HepG2 (cell line): ENCODE data around the gene NOTUM. TPM values are rescaled to one million over a fixed set of nuclear protein-coding genes. Genes with fewer than 3 reads are reported as not detected.

Experiments
- DBP ChIP-seq: sonication (generic); formaldehyde crosslinking; IDR thresholded peaks from 2 replicates; pipeline ENCODE4 v1.4.0; 2020; ENCODE audit warnings: missing genetic modification reagents; ENCODE audit errors: not compliant biosample characterization
- DPF2 ChIP-seq: sonication (generic); formaldehyde crosslinking; IDR thresholded peaks from 2 replicates; pipeline ENCODE4 v1.4.0; 2020; ENCODE audit warnings: mild to moderate bottlenecking, low read depth, missing genetic modification reagents, borderline replicate concordance
- ELF1 ChIP-seq: sonication (generic); formaldehyde crosslinking; IDR thresholded peaks from 2 replicates; pipeline ENCODE4 v1.4.0; 2020; ENCODE audit warnings: missing genetic modification reagents
- JUNB ChIP-seq: sonication (generic); formaldehyde crosslinking; IDR thresholded peaks from 2 replicates; pipeline ENCODE4 v1.8.0; 2022; ENCODE audit warnings: missing genetic modification reagents, mild to moderate bottlenecking, borderline replicate concordance
- KLF9 ChIP-seq: IDR thresholded peaks from 2 replicates; pipeline ENCODE4 v1.6.1; 2016; ENCODE audit warnings: low read depth
- MATR3 ChIP-seq: sonication (generic); formaldehyde crosslinking; IDR thresholded peaks from 2 replicates; pipeline ENCODE4 v1.4.0; 2020; ENCODE audit warnings: missing genetic modification reagents
- MAZ ChIP-seq, 2 experiments: sonication (generic) in 1 of 2; formaldehyde crosslinking in 1 of 2; IDR thresholded peaks; 2 replicates each; pipeline versions ENCODE4 v1.5.0 to v1.6.1; 2012 to 2020; ENCODE audit warnings: low read depth in 2 of 2, mild to moderate bottlenecking in 2 of 2, borderline replicate concordance in 1 of 2, improper control_type of control experiment in 1 of 2, low read length in 1 of 2, missing genetic modification reagents in 1 of 2, moderate library complexity in 1 of 2
- MTERF4 ChIP-seq: sonication (generic); formaldehyde crosslinking; IDR thresholded peaks from 2 replicates; pipeline ENCODE4 v1.8.0; 2023; ENCODE audit warnings: mild to moderate bottlenecking, missing genetic modification reagents
- NCOA5 ChIP-seq: sonication (generic); formaldehyde crosslinking; IDR thresholded peaks from 2 replicates; pipeline ENCODE4 v1.4.0; 2020; ENCODE audit warnings: missing genetic modification reagents
- NKX3-1 ChIP-seq: sonication (generic); formaldehyde crosslinking; IDR thresholded peaks from 2 replicates; pipeline ENCODE4 v1.5.0; 2020; ENCODE audit warnings: missing genetic modification reagents
- NONO ChIP-seq, 2 experiments: fragments of 450-650 bp in 1 of 2; sonication (generic) in 1 of 2; formaldehyde crosslinking in 1 of 2; IDR thresholded peaks in 1 of 2; conservative IDR thresholded peaks in 1 of 2; 2 replicates each; pipeline versions ENCODE4 v1.6.1 to v1.8.0; 2017 to 2022; ENCODE audit warnings: mild to moderate bottlenecking in 1 of 2, missing genetic modification reagents in 1 of 2, moderate library complexity in 1 of 2
- NPAS2 ChIP-seq: sonication (generic); formaldehyde crosslinking; IDR thresholded peaks from 2 replicates; pipeline ENCODE4 v1.8.0; 2022; ENCODE audit warnings: mild to moderate bottlenecking, missing genetic modification reagents, borderline replicate concordance
- RARA ChIP-seq: IDR thresholded peaks from 2 replicates; pipeline ENCODE4 v1.6.1; 2016; ENCODE audit warnings: missing genetic modification reagents, missing compliant biosample characterization
- RFX5 ChIP-seq: IDR thresholded peaks from 2 replicates; pipeline ENCODE4 v1.6.1; 2011; ENCODE audit warnings: low read depth, low read length, improper control_type of control experiment
- SNAPC5 ChIP-seq: sonication (generic); formaldehyde crosslinking; IDR thresholded peaks from 2 replicates; pipeline ENCODE4 v1.8.1; 2023; ENCODE audit warnings: mild to moderate bottlenecking, missing genetic modification reagents, borderline replicate concordance
- SRF ChIP-seq: IDR thresholded peaks from 2 replicates; pipeline ENCODE4 v1.6.1; 2011; ENCODE audit warnings: mild to moderate bottlenecking, low read depth, low read length, moderate library complexity
- TBP ChIP-seq: sonication (generic); formaldehyde crosslinking; IDR thresholded peaks from 2 replicates; pipeline ENCODE4 v1.5.0; 2020; ENCODE audit warnings: missing genetic modification reagents
- TERF1 ChIP-seq: sonication (generic); formaldehyde crosslinking; IDR thresholded peaks from 2 replicates; pipeline ENCODE4 v1.8.0; 2022; ENCODE audit warnings: mild to moderate bottlenecking, missing genetic modification reagents, moderate library complexity
- XBP1 ChIP-seq: sonication (generic); formaldehyde crosslinking; IDR thresholded peaks from 2 replicates; pipeline ENCODE4 v1.5.0; 2020; ENCODE audit warnings: missing genetic modification reagents
- ZBTB7B ChIP-seq: sonication (generic); formaldehyde crosslinking; IDR thresholded peaks from 2 replicates; pipeline ENCODE4 v1.4.0; 2020; ENCODE audit warnings: missing genetic modification reagents
- ZKSCAN1 ChIP-seq: fragments of 150-350 bp; IDR thresholded peaks from 2 replicates; pipeline ENCODE4 v1.6.1; 2014; ENCODE audit warnings: low read length
- ZNF383 ChIP-seq: sonication (generic); formaldehyde crosslinking; IDR thresholded peaks from 2 replicates; pipeline ENCODE4 v1.4.0; 2020; ENCODE audit warnings: missing genetic modification reagents, mild to moderate bottlenecking, borderline replicate concordance
- ZNF549 ChIP-seq: sonication (generic); formaldehyde crosslinking; IDR thresholded peaks from 2 replicates; pipeline ENCODE4 v1.5.0; 2020; ENCODE audit warnings: missing genetic modification reagents
- ZNF597 ChIP-seq: sonication (generic); formaldehyde crosslinking; IDR thresholded peaks from 2 replicates; pipeline ENCODE4 v1.5.0; 2020; ENCODE audit warnings: missing genetic modification reagents
- ZNF75D ChIP-seq: sonication (generic); formaldehyde crosslinking; IDR thresholded peaks from 2 replicates; pipeline ENCODE4 v1.8.1; 2023; ENCODE audit warnings: missing genetic modification reagents, mild to moderate bottlenecking, borderline replicate concordance
- polyA plus RNA-seq, 8 experiments: library from polyadenylated mRNA; depleted of rRNA in 3 of 8; stranded (reverse) in 7 of 8; unstranded in 1 of 8; fragments of >200 nt; fragmentation: Illumina TruSeq in 4 of 8; extraction: Trizol in 4 of 8; gene quantifications; 2 replicates each; pipeline versions ENCODE4 v1.2.1 to v1.2.3, GENCODE V29; 2011 to 2016; ENCODE audit warnings: low read depth in 4 of 8, missing spikeins in 1 of 8, mixed read lengths in 1 of 8; ENCODE audit not compliant: insufficient read depth in 1 of 8
- total RNA-seq, 5 experiments: library from RNA; depleted of rRNA; stranded (reverse); fragments of >200 nt; fragmentation: Illumina TruSeq; extraction: Trizol; gene quantifications; 2 replicates each; pipeline ENCODE4 v1.2.3, GENCODE V29; 2016; ENCODE audit warnings: low read depth in 1 of 5

NOTUM gene
- total and polyA plus RNA-seq, 2 of the 13 experiments (the other 11 are each of a cell fraction or from before 2014, with no cell fraction given), result 150 to 160 TPM

- TF ChIP-seq DPF2 (CRISPR knock-in tag), result peak; percentile 80
- peak; percentile 89 for TF ChIP-seq RARA (CRISPR knock-in tag)
- TF ChIP-seq MAZ (IDR thresholded peaks at IDR 0.05; ENCODE audit: borderline replicate concordance, low read depth, low read length), result no peak
- TF ChIP-seq MAZ (CRISPR knock-in tag; IDR thresholded peaks at IDR 0.05; ENCODE audit: low read depth), result peak; percentile 75; the same call in 1 of the 2 replicates
- TF ChIP-seq MATR3 (CRISPR knock-in tag), result no peak
- peak; percentile 54; the same call in 1 of the 2 replicates for TF ChIP-seq ELF1 (CRISPR knock-in tag)
- peak; percentile 30; the same call in 1 of the 2 replicates for TF ChIP-seq NPAS2 (CRISPR knock-in tag)
- TF ChIP-seq TERF1 (CRISPR knock-in tag), result peak; percentile 95
- TF ChIP-seq ZNF597 (CRISPR knock-in tag), result no peak
- TF ChIP-seq JUNB, result peak; percentile 87
- TF ChIP-seq KLF9 (CRISPR knock-in tag), result peak; percentile 67; the same call in 1 of the 2 replicates
- TF ChIP-seq ZBTB7B (CRISPR knock-in tag), result peak; percentile 96
- peak; percentile 85; the same call in 1 of the 2 replicates for TF ChIP-seq NKX3-1
- TF ChIP-seq DBP (CRISPR knock-in tag), result peak; percentile 10
- 0 out of 2 replicates have a peak, but pooled peaks have one; percentile 21 for TF ChIP-seq ZNF383
- peak; percentile 74; the same call in 1 of the 2 replicates for TF ChIP-seq MTERF4 (CRISPR knock-in tag)
- peak; percentile 89 for TF ChIP-seq NCOA5 (CRISPR knock-in tag)
- peak; percentile 91; the same call in 1 of the 2 replicates for TF ChIP-seq SNAPC5 (CRISPR knock-in tag)
- TF ChIP-seq RFX5, result no peak
- TF ChIP-seq SRF, result no peak
- TF ChIP-seq ZKSCAN1, result no peak
- no peak for TF ChIP-seq NONO (IDR thresholded peaks at IDR 0.05)
- peak; percentile 96 for TF ChIP-seq NONO (CRISPR knock-in tag; conservative IDR thresholded peaks at IDR 0.05)
- peak; percentile 65; the same call in 1 of the 2 replicates for TF ChIP-seq TBP (CRISPR knock-in tag)
- TF ChIP-seq XBP1 (CRISPR knock-in tag), result peak; percentile 74
- TF ChIP-seq ZNF549, result 0 out of 2 replicates have a peak, but pooled peaks have one; percentile 72
- peak; percentile 90; the same call in 1 of the 2 replicates for TF ChIP-seq ZNF75D (CRISPR knock-in tag)
Observed at GRCh38 chr17:81992306-81993102, 31.5 kb upstream of the NOTUM start (continued).
